ENCODE results near the gene TALDO1.

TALDO1 gene

DNA sequence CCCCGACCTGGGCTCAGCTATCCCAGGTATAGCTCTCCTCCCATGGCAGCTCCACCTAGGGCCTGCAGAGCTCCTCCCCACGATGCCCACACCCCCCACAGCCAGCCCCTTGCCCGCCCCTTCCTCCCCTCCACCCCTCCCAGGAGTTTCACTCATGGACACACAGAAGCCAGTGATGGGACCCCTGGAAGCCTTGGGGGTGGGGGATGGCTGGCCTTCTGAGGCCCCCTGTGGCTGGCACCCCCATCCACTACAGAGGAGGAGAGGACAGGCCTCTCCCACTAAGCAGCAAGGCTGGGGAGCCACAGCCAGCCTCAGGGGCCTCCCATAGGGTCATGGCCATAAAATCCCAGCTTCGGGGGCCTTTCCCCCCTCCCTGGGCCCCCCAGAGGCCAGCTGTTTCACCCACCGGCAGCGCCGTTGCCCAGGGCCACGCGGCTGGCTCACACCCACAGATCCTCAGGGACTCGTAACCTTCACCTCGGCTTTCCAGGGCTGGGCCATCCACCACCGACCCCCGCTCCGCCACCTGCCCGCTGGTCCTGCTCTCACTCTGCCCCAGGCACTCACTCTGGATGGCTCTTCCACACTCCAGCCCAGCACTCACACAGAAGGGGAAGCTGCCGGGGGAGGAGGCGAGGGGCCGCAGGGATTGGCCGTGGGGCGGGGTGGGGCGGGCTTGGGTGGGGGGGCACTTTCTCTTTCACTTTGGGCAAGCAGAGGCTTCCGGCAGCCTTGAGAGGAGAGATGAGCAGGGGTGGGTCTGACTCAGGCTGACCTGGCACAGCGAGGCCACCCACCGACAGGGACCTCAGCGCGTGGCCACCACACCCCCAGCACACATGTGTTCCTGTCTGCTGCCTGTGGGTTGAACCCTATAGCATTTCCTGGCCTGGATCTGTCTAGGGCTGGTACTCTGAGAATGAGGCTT is 48.6 kb downstream of the TALDO1 start:
- no peak for FAIRE-seq
- TF ChIP-seq CTCF (IDR thresholded peaks at IDR 0.05; ENCODE audit: insufficient read depth, missing control alignments), result no peak
- no peak for DNase-seq (ENCODE audit: insufficient read length, low spot score)

DNA sequence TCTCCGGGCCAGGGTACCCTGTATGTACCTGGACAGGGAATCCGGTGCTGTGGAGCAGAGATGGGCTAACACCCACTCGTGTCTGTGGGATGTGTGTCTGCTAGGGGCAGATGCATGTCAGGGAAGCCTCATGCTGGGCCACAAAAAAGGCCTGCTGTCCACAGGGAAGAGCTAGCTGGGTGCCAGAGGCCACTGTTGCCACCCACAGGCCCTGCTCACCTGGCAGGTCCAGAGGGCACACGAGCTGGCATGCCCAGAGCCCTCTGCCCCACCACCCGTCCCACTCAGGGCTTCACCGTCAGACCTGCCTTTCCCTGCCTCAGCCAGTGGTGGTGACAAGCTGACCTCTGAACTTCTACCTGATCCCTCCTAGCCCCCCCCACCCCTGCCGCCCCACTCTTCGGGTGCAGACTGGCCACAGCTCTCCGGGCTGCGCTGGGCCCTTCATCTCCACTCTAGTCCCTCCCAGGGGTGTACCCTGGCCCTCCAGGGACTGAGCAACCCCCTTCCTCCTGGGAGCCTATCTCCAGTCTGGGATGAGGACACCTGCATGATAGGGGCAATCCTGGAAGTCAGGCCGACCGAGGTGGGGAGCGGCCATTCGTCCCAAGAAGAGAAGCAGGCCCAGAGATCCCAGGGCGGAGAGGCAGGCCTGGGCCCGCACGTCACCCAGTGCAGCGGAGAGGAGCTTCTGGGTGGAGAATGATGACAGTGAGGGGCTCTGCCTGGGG is 49.5 kb downstream of the TALDO1 start:
- FAIRE-seq, result no peak
- no peak for DNase-seq (ENCODE audit: insufficient read length, low spot score)
- no peak for TF ChIP-seq CTCF (IDR thresholded peaks at IDR 0.05; ENCODE audit: insufficient read depth, missing control alignments)

GRCh38 chr11:797296-798092 is 50.2 kb downstream of the TALDO1 start:
- TF ChIP-seq CTCF (IDR thresholded peaks at IDR 0.05; ENCODE audit: insufficient read depth, missing control alignments), result no peak
- FAIRE-seq, result no peak

DNA sequence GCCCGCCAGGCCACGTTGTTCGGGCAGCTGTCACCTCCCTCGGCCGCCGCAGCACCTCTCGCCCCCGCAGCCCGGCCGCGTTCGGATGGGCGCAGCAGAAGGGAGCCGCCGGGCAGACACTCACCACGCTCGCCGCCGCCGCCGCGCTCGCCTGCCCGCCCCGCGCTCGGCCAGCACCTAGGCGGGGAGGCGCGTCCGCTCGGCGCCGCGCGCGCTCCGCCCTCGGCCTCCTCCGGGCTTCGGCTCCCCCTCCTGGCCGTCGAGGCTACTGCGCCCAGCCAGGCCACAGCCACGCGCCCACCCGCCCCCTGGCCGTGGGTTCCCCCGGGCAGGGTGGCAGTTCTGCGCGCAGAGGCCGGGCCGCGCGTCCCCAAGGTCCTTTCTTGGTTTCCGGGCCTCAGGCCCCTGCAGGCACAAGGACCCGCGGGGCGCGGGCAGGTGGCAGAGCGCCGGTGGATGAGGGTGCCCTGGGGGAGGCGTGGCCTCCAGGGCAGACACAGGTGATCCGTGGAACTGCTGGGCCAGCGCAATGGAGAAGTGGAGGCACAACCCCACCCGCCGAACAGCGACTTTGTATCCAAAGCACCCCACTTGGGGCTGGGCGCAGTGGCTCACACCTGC is 50.9 kb downstream of the TALDO1 start, which contains the start of gene SLC25A22:
TSS of gene SLC25A22 (minus strand) at position 189 of the 621 bp plus-strand sequence. CDS start 3,275 bp downstream, outside the sequence.
- TF ChIP-seq CTCF (IDR thresholded peaks at IDR 0.05; ENCODE audit: insufficient read depth, missing control alignments), result peak; percentile 53
- peak; percentile 75 for DNase-seq (ENCODE audit: insufficient read length, low spot score)
- FAIRE-seq, result no peak

More at GRCh38 chr11:797296-798092, 50.2 kb downstream of the TALDO1 start:
- DNase-seq (ENCODE audit: insufficient read length, low spot score), result peak; percentile 55

GRCh38 chr11:799641-800316 is 52.5 kb downstream of the TALDO1 start:
- DNase-seq (ENCODE audit: insufficient read length, low spot score) (no peak), FAIRE-seq (no peak)
- TF ChIP-seq CTCF (IDR thresholded peaks at IDR 0.05; ENCODE audit: insufficient read depth, missing control alignments), result no peak

- no peak for TF ChIP-seq CTCF (IDR thresholded peaks at IDR 0.05; ENCODE audit: insufficient read depth, missing control alignments)
- FAIRE-seq (no peak), DNase-seq (ENCODE audit: insufficient read length, low spot score) (no peak)
Measured at GRCh38 chr11:800473-800872, 53.2 kb downstream of the TALDO1 start.

Data from D721Med (cell line).